ENCODE results near the gene PSMD12.

- TF ChIP-seq, protein P1, sequence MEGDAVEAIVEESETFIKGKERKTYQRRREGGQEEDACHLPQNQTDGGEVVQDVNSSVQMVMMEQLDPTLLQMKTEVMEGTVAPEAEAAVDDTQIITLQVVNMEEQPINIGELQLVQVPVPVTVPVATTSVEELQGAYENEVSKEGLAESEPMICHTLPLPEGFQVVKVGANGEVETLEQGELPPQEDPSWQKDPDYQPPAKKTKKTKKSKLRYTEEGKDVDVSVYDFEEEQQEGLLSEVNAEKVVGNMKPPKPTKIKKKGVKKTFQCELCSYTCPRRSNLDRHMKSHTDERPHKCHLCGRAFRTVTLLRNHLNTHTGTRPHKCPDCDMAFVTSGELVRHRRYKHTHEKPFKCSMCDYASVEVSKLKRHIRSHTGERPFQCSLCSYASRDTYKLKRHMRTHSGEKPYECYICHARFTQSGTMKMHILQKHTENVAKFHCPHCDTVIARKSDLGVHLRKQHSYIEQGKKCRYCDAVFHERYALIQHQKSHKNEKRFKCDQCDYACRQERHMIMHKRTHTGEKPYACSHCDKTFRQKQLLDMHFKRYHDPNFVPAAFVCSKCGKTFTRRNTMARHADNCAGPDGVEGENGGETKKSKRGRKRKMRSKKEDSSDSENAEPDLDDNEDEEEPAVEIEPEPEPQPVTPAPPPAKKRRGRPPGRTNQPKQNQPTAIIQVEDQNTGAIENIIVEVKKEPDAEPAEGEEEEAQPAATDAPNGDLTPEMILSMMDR (conservative IDR thresholded peaks at IDR 0.05; ENCODE audit: low read depth, low read length), result no peak
- no peak for TF ChIP-seq EZH2 (IDR thresholded peaks at IDR 0.05; ENCODE audit: low read length, unreplicated experiment)
Observed at GRCh38 chr17:67326440-67326839, 39.9 kb downstream of the PSMD12 start.

All from PC-3 (cell line).